Neural cell (in vitro differentiated cells): ENCODE data around the gene MGAT5. TPM values are rescaled to one million over a fixed set of nuclear protein-coding genes. Genes with fewer than 3 reads are reported as not detected.

Experiments
- polyA plus RNA-seq: library from polyadenylated mRNA; depleted of rRNA; stranded (reverse); fragments of >200 nt; gene quantifications from 2 replicates; pipeline ENCODE4 v1.2.3, GENCODE V29; 2014
- small RNA-seq, 3 experiments: library from RNA; depleted of rRNA; stranded (forward); fragments of <200 nt; gene quantifications; one replicate each; pipeline ENCODE3, GENCODE V24; 2012

MGAT5 gene
- polyA plus RNA-seq, 1 donor from 2014 or later, result 40.9 TPM

Small RNAs within 50 kb of the gene (small RNA-seq; reads per million reads assigned to genes)
- gene RNA5SP104, result 0 reads per million in 3 experiments
